Gastroesophageal sphincter (tissue), 4 donors: ENCODE data around the gene PSEN2. TPM values are rescaled to one million over a fixed set of nuclear protein-coding genes. Genes with fewer than 3 reads are reported as not detected.

Source experiments
- ATAC-seq: fragments of 150-250 bp; one replicate; pipeline ENCODE4 v1.9.1; 2016; ENCODE audit warnings: mild to moderate bottlenecking, moderate library complexity
- H3K27ac ChIP-seq, 4 donors: fragments of 200-600 bp; sonication (generic) in 3 of 4; 1 replicate in 3 of 4; 2 replicates in 1 of 4; pipeline ENCODE4 v1.5.1; 2016 to 2019
- H3K27me3 ChIP-seq: fragments of 200-600 bp; sonication (generic); one replicate; pipeline ENCODE4 v1.5.1; 2019
- H3K36me3 ChIP-seq, 2 donors: fragments of 200-600 bp; sonication (generic); one replicate each; pipeline ENCODE4 v1.5.1; 2019; ENCODE audit warnings: control low read depth in 1 of 2
- H3K4me1 ChIP-seq, 3 donors: fragments of 200-600 bp; sonication (generic); 1 replicate in 2 of 3; 2 replicates in 1 of 3; pipeline ENCODE4 v1.5.1; 2016 to 2019; ENCODE audit warnings: control low read depth in 2 of 3
- H3K4me3 ChIP-seq, 2 donors: fragments of 200-600 bp; sonication (generic); one replicate each; pipeline ENCODE4 v1.5.1; 2019; ENCODE audit warnings: mild to moderate bottlenecking in 1 of 2, moderate library complexity in 1 of 2
- H3K9me3 ChIP-seq, 3 donors: fragments of 200-600 bp; sonication (generic); one replicate each; pipeline ENCODE4 v1.5.1; 2017 to 2019; ENCODE audit warnings: control low read depth in 2 of 3
- CTCF ChIP-seq, 4 experiments: fragments of 200-600 bp in 2 of 4; fragments of 450-650 bp in 2 of 4; sonication (generic) in 1 of 4; IDR thresholded peaks; one replicate each; pipeline ENCODE4 v1.5.1; 2017 to 2019; ENCODE audit warnings: antibody characterized with exemption in 4 of 4, mild to moderate bottlenecking in 2 of 4, moderate library complexity in 2 of 4
- EP300 ChIP-seq: sonication (generic); formaldehyde crosslinking; IDR thresholded peaks from one replicate; pipeline ENCODE4 v1.6.1; 2017; ENCODE audit warnings: antibody characterized with exemption, mild to moderate bottlenecking
- POLR2A ChIP-seq, 2 donors: fragments of 450-650 bp; IDR thresholded peaks; one replicate each; pipeline ENCODE4 v1.6.1; 2017; ENCODE audit warnings: antibody characterized with exemption in 2 of 2, mild to moderate bottlenecking in 2 of 2, moderate library complexity in 1 of 2
- POLR2AphosphoS5 ChIP-seq: sonication (generic); formaldehyde crosslinking; IDR thresholded peaks from one replicate; pipeline ENCODE4 v1.6.1; 2017; ENCODE audit warnings: antibody characterized with exemption
- WGBS, 2 donors: methylation state at CpG; one replicate each; pipeline ENCODE4 v1.1.5; 2018; ENCODE audit warnings: low coverage in 1 of 2; 5-methylcytosine and 5-hydroxymethylcytosine counted together
- total RNA-seq, 4 donors: library from RNA; depleted of rRNA; stranded (reverse); fragments of >200 nt; gene quantifications; one replicate each; pipeline ENCODE4 v1.1.0, GENCODE V29; 2016

Gene PSEN2
- total RNA-seq, 4 donors from 2014 or later = 41.4 to 64.4 (median 42.5) TPM

- Histone ChIP-seq H3K27ac (peak overlapping the region in 3 of 4 donors; percentile 71 to 77 (median 74)), H3K27me3 (no peaks in the 10 kb centered on the region), H3K4me3 (no peak overlapping the region), H3K9me3 (no peaks in the 10 kb centered on the region), H3K4me1 (peaks cover 0 to 20% (median 4%) of the 10 kb centered on the region in 3 donors), H3K36me3 (peaks cover 0 to 57% of the 10 kb centered on the region in 2 donors)
- 50 to 51% methylated on average over 7 to 10 of the region's 12 CpGs for WGBS, 2 donors
- TF ChIP-seq POLR2AphosphoS5 = peak; percentile 22
- no peak for TF ChIP-seq EP300
- TF ChIP-seq CTCF (IDR thresholded peaks at IDR 0.05) = no peak
- peak; percentile 71 for ATAC-seq
Observed at GRCh38 chr1:226903819-226904716, 33.7 kb downstream of the PSEN2 start.

- Histone ChIP-seq H3K36me3 (peaks cover 0 to 57% of the 10 kb centered on the region in 2 donors), H3K9me3 (no peaks in the 10 kb centered on the region), H3K27me3 (no peaks in the 10 kb centered on the region), H3K4me1 (peaks cover 0 to 26% (median 4%) of the 10 kb centered on the region in 3 donors), H3K27ac (peak overlapping the region in 3 of 4 donors; percentile 71 to 77 (median 74)), H3K4me3 (no peak overlapping the region)
- TF ChIP-seq CTCF (IDR thresholded peaks at IDR 0.05) (no peak), EP300 (no peak), POLR2AphosphoS5 (no peak), POLR2A (IDR thresholded peaks at IDR 0.05) (no peak)
- ATAC-seq = no peak
- 58 to 67% methylated on average over 2 to 3 of the region's 3 CpGs for WGBS, 2 donors
Observed at GRCh38 chr1:226904772-226905171, 34.4 kb downstream of the PSEN2 start.

GRCh38 chr1:226908419-226908818, 38.0 kb downstream of the PSEN2 start:
- Histone ChIP-seq H3K4me1 (peaks cover 0 to 34% (median 4%) of the 10 kb centered on the region in 3 donors), H3K4me3 (no peak overlapping the region), H3K27me3 (no peaks in the 10 kb centered on the region), H3K9me3 (no peaks in the 10 kb centered on the region), H3K36me3 (peaks cover 0 to 55% of the 10 kb centered on the region in 2 donors), H3K27ac (no peak overlapping the region)
- WGBS, 2 donors = 96 to 99% methylated on average over 8 to 9 of the region's 10 CpGs
- no peak for TF ChIP-seq POLR2AphosphoS5
- no peak for TF ChIP-seq CTCF (IDR thresholded peaks at IDR 0.05)
- TF ChIP-seq POLR2A (IDR thresholded peaks at IDR 0.05) = no peak
- TF ChIP-seq EP300 = no peak
- no peak for ATAC-seq

GRCh38 chr1:226908913-226909312, 38.5 kb downstream of the PSEN2 start:
- Histone ChIP-seq H3K27ac (peak overlapping the region in 2 of 4 donors; percentile 23 to 50), H3K9me3 (no peaks in the 10 kb centered on the region), H3K27me3 (no peaks in the 10 kb centered on the region), H3K4me3 (no peak overlapping the region), H3K4me1 (peaks cover 0 to 29% (median 4%) of the 10 kb centered on the region in 3 donors), H3K36me3 (peaks cover 0 to 59% of the 10 kb centered on the region in 2 donors)
- ATAC-seq = no peak
- no peak for TF ChIP-seq POLR2AphosphoS5
- no peak for TF ChIP-seq EP300
- no peak for TF ChIP-seq POLR2A (IDR thresholded peaks at IDR 0.05)
- no peak for TF ChIP-seq CTCF (IDR thresholded peaks at IDR 0.05)
- 78 to 83% methylated on average over 1 of the region's 1 CpG for WGBS, 2 donors
